ENCODE data around the gene CD48.

Gene CD48

DNA sequence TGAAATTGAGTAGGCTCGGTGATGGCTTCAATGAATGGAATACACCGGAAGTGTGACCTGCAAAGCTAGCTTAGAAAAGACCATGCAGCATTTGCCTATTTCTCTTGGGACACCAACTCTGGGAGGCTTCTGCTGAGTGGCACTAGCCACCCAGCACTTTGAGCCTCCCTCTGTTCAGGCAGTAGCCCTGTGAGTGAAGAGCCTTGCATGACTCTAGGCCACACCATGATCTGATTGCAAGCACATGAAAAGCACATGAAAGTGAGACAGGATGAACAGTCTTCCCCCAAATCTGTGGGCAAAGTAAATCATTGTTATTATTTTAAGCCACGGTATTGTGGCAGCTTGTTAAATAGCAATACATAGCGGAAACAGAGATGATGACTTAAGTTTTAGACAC, 2.8 kb downstream of the CD48 start:
- Histone ChIP-seq H3K36me3 (ENCODE audit: control insufficient read depth, low read length) (no peaks in the 10 kb centered on the region), H3K9me3 (ENCODE audit: control insufficient read depth, insufficient read depth, low read length) (no peaks in the 10 kb centered on the region), H3K9me2 (replicated peaks; ENCODE audit: control insufficient read depth, low read length) (no peaks in the 10 kb centered on the region), H3K4me1 (ENCODE audit: control insufficient read depth, low read length) (peaks cover 68% of the 10 kb centered on the region), H4K20me1 (ENCODE audit: control insufficient read depth, insufficient read depth, low read depth, low read length) (no peaks in the 10 kb centered on the region), H3K27me3 (ENCODE audit: control insufficient read depth, low read length) (no peaks in the 10 kb centered on the region), H3K4me3 (ENCODE audit: low read length) (0 out of 2 replicates have a peak overlapping the region, but pooled peaks have one; percentile 14), H3K27ac (ENCODE audit: low read depth, low read length) (no peak overlapping the region), H3F3A (ENCODE audit: control insufficient read depth, insufficient read depth) (0 out of 2 replicates have a peak, but pooled peaks cover 3% of the 10 kb centered on the region), H3K4me2 (ENCODE audit: low read length) (peak overlapping the region; percentile 36), H3K79me2 (ENCODE audit: control insufficient read depth, low read length) (no peaks in the 10 kb centered on the region)
- TF ChIP-seq, protein P1, sequence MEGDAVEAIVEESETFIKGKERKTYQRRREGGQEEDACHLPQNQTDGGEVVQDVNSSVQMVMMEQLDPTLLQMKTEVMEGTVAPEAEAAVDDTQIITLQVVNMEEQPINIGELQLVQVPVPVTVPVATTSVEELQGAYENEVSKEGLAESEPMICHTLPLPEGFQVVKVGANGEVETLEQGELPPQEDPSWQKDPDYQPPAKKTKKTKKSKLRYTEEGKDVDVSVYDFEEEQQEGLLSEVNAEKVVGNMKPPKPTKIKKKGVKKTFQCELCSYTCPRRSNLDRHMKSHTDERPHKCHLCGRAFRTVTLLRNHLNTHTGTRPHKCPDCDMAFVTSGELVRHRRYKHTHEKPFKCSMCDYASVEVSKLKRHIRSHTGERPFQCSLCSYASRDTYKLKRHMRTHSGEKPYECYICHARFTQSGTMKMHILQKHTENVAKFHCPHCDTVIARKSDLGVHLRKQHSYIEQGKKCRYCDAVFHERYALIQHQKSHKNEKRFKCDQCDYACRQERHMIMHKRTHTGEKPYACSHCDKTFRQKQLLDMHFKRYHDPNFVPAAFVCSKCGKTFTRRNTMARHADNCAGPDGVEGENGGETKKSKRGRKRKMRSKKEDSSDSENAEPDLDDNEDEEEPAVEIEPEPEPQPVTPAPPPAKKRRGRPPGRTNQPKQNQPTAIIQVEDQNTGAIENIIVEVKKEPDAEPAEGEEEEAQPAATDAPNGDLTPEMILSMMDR (IDR thresholded peaks at IDR 0.05; ENCODE audit: low read depth, low read length, poor library complexity, severe bottlenecking): no peak

DNA sequence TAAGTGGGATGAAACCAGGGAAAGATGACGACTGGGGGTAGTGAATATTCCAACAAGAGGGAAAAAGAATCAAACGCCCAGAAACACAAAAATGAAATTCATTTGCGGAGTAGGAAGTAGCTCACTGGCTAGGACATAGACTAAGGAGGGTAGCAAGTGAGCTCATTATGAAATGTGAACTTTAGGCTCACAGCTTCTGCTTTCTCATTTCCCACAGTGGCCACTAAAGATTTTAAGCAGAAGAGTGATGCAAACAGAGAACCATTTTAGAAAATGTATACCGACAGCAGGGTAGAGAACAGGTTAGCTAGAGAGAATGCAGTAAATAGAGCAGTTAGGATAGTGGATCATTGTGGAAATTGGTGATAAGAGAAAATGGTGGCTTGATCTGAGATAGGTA, 3.5 kb downstream of the CD48 start:
- H3F3A ChIP-seq (ENCODE audit: control insufficient read depth, insufficient read depth): 0 out of 2 replicates have a peak, but pooled peaks cover 3% of the 10 kb centered on the region
- H4K20me1 ChIP-seq (ENCODE audit: control insufficient read depth, insufficient read depth, low read depth, low read length): no peaks in the 10 kb centered on the region
- peak overlapping the region; percentile 20 for H3K4me3 ChIP-seq (ENCODE audit: low read length)
- TF ChIP-seq, protein P1 (IDR thresholded peaks at IDR 0.05; ENCODE audit: low read depth, low read length, poor library complexity, severe bottlenecking): no peak
- TF ChIP-seq EZH2phosphoT487 (IDR thresholded peaks at IDR 0.05; ENCODE audit: borderline replicate concordance, low read length): no peak
- no peaks in the 10 kb centered on the region for H3K9me3 ChIP-seq (ENCODE audit: control insufficient read depth, insufficient read depth, low read length)
- peak overlapping the region; percentile 36 for H3K4me2 ChIP-seq (ENCODE audit: low read length)
- no peaks in the 10 kb centered on the region for H3K36me3 ChIP-seq (ENCODE audit: control insufficient read depth, low read length)
- H3K4me1 ChIP-seq (ENCODE audit: control insufficient read depth, low read length): peaks cover 68% of the 10 kb centered on the region
- no peaks in the 10 kb centered on the region for H3K79me2 ChIP-seq (ENCODE audit: control insufficient read depth, low read length)
- H3K9me2 ChIP-seq (replicated peaks; ENCODE audit: control insufficient read depth, low read length): no peaks in the 10 kb centered on the region
- no peak overlapping the region for H3K27ac ChIP-seq (ENCODE audit: low read depth, low read length)
- no peaks in the 10 kb centered on the region for H3K27me3 ChIP-seq (ENCODE audit: control insufficient read depth, low read length)

DNA sequence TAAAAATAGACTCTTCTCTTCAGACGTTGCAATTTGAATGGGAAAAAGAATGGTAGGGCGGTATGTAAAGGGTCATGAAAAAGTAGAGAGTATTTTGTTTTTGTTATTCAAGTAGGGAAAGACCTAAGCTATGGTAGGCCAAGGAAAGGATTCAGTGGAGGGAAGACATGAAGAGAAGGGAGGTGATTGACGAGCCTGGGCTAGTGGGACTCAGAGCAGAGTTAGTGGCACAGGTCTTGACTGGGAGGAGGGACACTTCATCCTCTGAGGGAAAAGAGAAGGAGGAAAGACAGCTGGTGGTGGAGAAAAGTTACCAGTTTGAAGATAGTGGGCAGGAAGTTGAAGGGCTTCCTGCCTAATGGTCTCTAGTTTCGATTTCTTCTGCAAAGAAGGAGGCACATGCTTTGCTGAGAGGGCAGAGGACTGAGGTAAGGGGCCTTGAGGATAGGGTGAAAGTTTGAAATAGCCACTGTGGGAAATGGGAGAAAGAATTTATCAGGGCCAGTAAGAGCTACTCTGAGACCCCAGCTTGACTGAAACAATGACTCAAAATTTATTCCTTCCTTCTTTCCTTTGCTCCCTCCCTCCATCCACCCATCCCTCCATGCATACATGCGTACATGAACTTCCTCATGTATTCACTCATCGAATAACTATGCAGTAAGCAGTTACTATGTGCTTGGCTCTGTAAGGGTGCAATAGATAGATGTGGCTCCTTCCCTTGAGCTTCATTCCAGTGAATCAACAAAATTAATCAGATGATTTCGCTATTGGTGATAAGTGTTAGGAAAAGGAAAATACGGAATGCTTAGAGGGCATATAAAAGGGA, 4.2 kb downstream of the CD48 start:
- H3K27me3 ChIP-seq (ENCODE audit: control insufficient read depth, low read length): no peaks in the 10 kb centered on the region
- TF ChIP-seq, protein P1 (IDR thresholded peaks at IDR 0.05; ENCODE audit: low read depth, low read length, poor library complexity, severe bottlenecking): no peak
- H3K9me2 ChIP-seq (replicated peaks; ENCODE audit: control insufficient read depth, low read length): no peaks in the 10 kb centered on the region
- no peaks in the 10 kb centered on the region for H4K20me1 ChIP-seq (ENCODE audit: control insufficient read depth, insufficient read depth, low read depth, low read length)
- peak overlapping the region; percentile 36 for H3K4me2 ChIP-seq (ENCODE audit: low read length)
- H3K4me1 ChIP-seq (ENCODE audit: control insufficient read depth, low read length): peaks cover 63% of the 10 kb centered on the region
- no peak overlapping the region for H3K27ac ChIP-seq (ENCODE audit: low read depth, low read length)
- 0 out of 2 replicates have a peak, but pooled peaks cover 3% of the 10 kb centered on the region for H3F3A ChIP-seq (ENCODE audit: control insufficient read depth, insufficient read depth)
- peak overlapping the region; percentile 20 for H3K4me3 ChIP-seq (ENCODE audit: low read length)
- no peaks in the 10 kb centered on the region for H3K79me2 ChIP-seq (ENCODE audit: control insufficient read depth, low read length)
- H3K9me3 ChIP-seq (ENCODE audit: control insufficient read depth, insufficient read depth, low read length): no peaks in the 10 kb centered on the region
- H3K36me3 ChIP-seq (ENCODE audit: control insufficient read depth, low read length): no peaks in the 10 kb centered on the region

All from DOHH2 (cell line).